ENCODE results near the gene FAM219A.

GRCh38 chr9:34464571-34464970 is 6.2 kb upstream of the FAM219A start:
- TF ChIP-seq CTCF (IDR thresholded peaks at IDR 0.05; ENCODE audit: insufficient read depth, low read length, poor library complexity, severe bottlenecking) (no peak), EZH2phosphoT487 (conservative IDR thresholded peaks at IDR 0.05; ENCODE audit: low read length) (no peak)

Data from SU-DHL-6 (cell line).